GM12875 (cell line): ENCODE results near the gene RNF144A.

Experiments used
- H3K4me3 ChIP-seq: one replicate; pipeline ENCODE4 v1.5.1; 2011; ENCODE audit warnings: low read depth, low read length, control low read depth
- CTCF ChIP-seq: IDR thresholded peaks from 2 replicates; pipeline ENCODE4 v1.5.1; 2011; ENCODE audit warnings: low read depth, mild to moderate bottlenecking, control low read depth, inconsistent platforms, low read length, moderate library complexity, borderline replicate concordance; ENCODE audit not compliant: insufficient read depth

Gene RNF144A

GRCh38 chr2:7053650-7054265 is 136.5 kb downstream of the RNF144A start:
- TF ChIP-seq CTCF, result no peak
- H3K4me3 ChIP-seq, result no peak overlapping the region

- H3K4me3 ChIP-seq, result no peak overlapping the region
- TF ChIP-seq CTCF, result no peak
These were observed 140.7 kb downstream of the RNF144A start for GRCh38 chr2:7057865-7058400.

- no peak for TF ChIP-seq CTCF
- no peak overlapping the region for H3K4me3 ChIP-seq
These were observed 142.9 kb downstream of the RNF144A start for GRCh38 chr2:7060156-7060555.

GRCh38 chr2:7060631-7061449 is 143.6 kb downstream of the RNF144A start:
- H3K4me3 ChIP-seq, result no peak overlapping the region
- TF ChIP-seq CTCF, result no peak

GRCh38 chr2:7061450-7061789 is 144.2 kb downstream of the RNF144A start:
- TF ChIP-seq CTCF, result no peak
- no peak overlapping the region for H3K4me3 ChIP-seq

- no peak for TF ChIP-seq CTCF
- H3K4me3 ChIP-seq, result no peak overlapping the region
These were observed 144.7 kb downstream of the RNF144A start for GRCh38 chr2:7061921-7062320.

- H3K4me3 ChIP-seq, result no peak overlapping the region
- no peak for TF ChIP-seq CTCF
These were observed 146.6 kb downstream of the RNF144A start for GRCh38 chr2:7063789-7064188.
